Fibroblast of villous mesenchyme (primary cell): ENCODE results near the gene ODAD2. TPM values are rescaled to one million over a fixed set of nuclear protein-coding genes. Genes with fewer than 3 reads are reported as not detected.

Experiments
- DNase-seq: peaks from one replicate; pipeline ENCODE4 v3.0.0-alpha.2; 2010; ENCODE audit warnings: low read depth
- H3K4me3 ChIP-seq: 2 replicates; pipeline ENCODE4 v1.5.1; 2011; ENCODE audit warnings: low read depth, mild to moderate bottlenecking, low read length
- total RNA-seq: library from RNA; depleted of rRNA; stranded (reverse); fragments of >200 nt; gene quantifications from 2 replicates; pipeline ENCODE4 v1.2.3, GENCODE V29; 2012
- TF ChIP-seq, protein P1 (sequence below): IDR thresholded peaks from 2 replicates; pipeline ENCODE4 v1.5.1; 2012; ENCODE audit warnings: low read depth, mild to moderate bottlenecking, low read length; ENCODE audit not compliant: insufficient read depth

Gene ODAD2
- total RNA-seq, 1 donor, result 4.3 TPM

DNA sequence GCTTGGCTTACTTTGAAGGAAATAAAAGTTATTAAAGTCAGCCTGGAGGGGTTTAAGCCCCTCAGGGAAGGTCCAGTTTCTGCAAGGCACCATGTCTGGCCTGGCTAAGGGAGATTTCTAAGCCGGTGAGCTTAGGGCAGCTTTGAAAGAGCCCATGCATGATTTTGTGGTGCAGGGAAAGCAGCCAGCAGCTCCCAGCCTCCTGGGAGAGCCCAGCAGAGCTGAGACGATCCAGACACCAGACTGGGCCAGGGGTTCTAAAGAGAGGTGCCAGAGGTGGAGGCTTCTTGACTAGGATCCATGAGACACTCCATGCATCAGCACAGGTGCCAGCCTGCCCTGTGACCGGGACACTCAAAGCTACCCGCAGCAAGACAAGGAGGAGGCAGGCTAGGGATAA, 193.7 kb downstream of the ODAD2 start:
- TF ChIP-seq, protein P1, sequence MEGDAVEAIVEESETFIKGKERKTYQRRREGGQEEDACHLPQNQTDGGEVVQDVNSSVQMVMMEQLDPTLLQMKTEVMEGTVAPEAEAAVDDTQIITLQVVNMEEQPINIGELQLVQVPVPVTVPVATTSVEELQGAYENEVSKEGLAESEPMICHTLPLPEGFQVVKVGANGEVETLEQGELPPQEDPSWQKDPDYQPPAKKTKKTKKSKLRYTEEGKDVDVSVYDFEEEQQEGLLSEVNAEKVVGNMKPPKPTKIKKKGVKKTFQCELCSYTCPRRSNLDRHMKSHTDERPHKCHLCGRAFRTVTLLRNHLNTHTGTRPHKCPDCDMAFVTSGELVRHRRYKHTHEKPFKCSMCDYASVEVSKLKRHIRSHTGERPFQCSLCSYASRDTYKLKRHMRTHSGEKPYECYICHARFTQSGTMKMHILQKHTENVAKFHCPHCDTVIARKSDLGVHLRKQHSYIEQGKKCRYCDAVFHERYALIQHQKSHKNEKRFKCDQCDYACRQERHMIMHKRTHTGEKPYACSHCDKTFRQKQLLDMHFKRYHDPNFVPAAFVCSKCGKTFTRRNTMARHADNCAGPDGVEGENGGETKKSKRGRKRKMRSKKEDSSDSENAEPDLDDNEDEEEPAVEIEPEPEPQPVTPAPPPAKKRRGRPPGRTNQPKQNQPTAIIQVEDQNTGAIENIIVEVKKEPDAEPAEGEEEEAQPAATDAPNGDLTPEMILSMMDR, result no peak
- no peak overlapping the region for H3K4me3 ChIP-seq
- no peak for DNase-seq

DNA sequence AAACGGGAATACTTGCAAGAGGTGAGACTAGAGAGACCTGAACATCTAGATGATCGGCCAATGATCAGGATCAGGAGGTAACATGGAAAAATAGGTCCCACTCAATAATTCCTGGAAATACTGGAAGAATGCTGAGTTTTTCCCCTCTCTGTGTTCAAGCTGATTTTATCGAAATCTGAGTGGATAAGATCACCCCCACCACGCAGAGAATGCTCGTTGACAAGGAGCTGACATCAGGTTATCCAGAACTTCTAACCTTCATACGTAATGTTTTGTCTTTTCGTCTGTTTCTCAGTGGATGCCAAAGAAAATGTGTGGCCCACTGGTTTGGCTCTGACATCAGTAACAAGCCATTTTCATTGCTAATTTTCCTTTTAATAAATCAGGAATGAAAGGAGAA, 194.7 kb downstream of the ODAD2 start:
- DNase-seq, result no peak
- no peak overlapping the region for H3K4me3 ChIP-seq
- TF ChIP-seq, protein P1, result no peak

DNA sequence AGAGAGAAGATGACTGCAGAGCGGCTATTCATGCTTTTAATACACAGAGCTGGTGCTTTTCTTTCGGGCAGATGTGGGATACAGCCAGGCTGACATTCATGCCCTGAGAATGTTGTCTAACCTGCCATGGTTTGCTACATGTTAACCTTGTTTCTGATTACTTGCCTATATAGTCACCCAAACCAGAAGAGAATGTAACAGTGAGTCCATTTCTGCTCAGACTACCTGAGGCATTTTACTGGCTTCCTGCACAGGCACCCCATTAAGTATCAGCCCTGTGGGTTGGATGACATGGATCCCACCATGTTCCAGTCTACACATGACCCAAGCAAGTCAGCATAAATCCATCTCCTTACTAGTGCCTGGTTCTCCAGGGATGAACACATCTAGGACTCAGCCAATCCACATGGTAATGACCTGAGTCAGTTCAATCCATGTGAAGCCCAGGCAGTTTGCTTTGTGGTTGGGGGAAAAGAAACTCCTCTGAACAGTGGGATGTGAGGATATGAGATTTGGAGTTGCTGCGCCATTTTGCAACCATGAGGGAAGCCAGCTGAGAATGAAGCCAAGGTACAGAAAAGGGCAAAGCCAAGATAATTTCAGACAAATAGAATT, 197.6 kb downstream of the ODAD2 start:
- DNase-seq, result no peak
- no peak overlapping the region for H3K4me3 ChIP-seq
- TF ChIP-seq, protein P1, result no peak

DNA sequence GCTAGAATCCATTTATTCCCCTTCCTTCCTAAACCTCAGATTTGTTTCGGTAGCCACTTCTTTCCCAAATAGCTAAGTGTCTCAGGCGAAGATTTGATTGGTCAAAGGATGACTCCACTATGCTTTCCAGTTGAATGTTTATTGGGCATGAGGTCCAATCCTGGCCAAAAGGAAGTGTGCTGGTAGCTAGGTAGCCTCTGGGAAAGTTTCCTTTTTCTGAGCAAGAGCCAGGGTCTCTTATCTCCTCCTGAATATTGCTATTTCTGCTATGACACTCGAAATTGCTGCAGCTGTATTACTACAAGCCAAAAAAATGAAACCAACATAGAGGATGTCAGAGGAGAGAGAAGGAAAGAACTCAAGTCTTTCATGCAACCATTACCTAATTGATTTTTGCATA, 199.8 kb downstream of the ODAD2 start:
- no peak overlapping the region for H3K4me3 ChIP-seq
- no peak for DNase-seq
- TF ChIP-seq, protein P1, result no peak

DNA sequence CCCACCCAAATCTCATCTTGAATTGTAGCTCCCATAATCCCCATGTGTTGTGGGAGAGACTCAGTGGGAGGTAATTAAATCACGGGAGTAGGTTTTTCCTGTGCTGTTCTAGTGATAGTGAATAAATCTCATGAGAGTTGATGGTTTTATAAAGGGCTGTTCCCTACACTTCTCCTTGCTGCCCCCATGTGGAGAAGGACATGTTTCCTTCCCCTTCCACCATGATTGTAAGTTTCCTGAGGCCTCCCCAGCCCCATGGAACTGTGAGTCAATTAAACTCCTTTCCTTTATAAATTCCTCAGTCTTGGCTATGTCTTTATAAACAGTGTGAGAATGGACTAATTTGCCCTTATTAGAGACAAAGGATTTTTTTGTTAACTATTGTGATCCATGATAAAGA, 204.7 kb downstream of the ODAD2 start:
- H3K4me3 ChIP-seq, result no peak overlapping the region
- TF ChIP-seq, protein P1, result no peak
- DNase-seq, result no peak

DNA sequence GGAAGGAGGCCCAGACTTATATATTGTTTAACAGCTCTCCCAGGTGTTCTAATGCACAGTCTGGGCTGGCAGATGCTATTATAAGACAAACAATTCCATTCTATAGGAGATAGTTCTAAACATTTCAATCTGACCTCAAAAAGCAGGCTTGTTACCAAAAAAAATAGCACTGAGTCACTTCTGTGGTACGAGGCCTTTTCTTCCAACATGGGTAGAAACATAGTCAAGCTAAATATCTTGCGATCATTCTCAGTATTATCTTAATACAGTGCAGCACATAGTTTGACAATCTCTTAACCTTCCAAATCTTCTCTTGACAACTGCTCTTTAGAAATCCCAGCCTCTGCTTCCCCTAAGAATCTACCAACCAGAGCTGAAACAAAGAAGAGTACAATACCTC, 206.7 kb downstream of the ODAD2 start:
- no peak overlapping the region for H3K4me3 ChIP-seq
- TF ChIP-seq, protein P1, result no peak
- DNase-seq, result no peak

DNA sequence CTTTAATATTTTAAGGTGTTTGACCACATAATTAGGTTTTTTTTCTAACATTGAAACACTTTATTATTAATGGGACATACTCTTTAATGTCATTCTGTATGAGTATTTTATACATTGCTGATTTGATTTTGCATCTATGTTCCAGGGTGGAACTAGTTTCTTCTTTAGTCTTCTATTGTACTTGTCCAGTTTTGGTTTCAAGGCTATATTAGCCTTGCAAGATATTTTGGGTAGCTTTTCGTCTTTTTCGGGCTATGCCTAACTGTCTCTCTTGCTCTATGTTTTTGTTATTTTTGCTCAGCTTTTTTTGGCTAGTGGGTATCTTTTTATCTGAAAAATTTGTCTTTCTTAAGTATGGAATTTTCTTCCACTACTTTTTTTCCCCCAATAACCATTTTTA, 214.6 kb downstream of the ODAD2 start:
- DNase-seq, result no peak
- no peak overlapping the region for H3K4me3 ChIP-seq
- TF ChIP-seq, protein P1, result no peak
